BJ (cell line): Measurements from ENCODE around the gene PLEKHA8. TPM values are rescaled to one million over a fixed set of nuclear protein-coding genes. Genes with fewer than 3 reads are reported as not detected.

Source experiments
- CTCF ChIA-PET: fragments of 350-600 bp; formaldehyde crosslinking; extraction: SDS; loops from one replicate; lab custom pipeline; 2021; ENCODE audit warnings: antibody characterized with exemption, inconsistent platforms; lab: Yijun Ruan, JAX
- POLR2A ChIA-PET: fragments of 300-600 bp; sonication (Branson Sonifier 250); formaldehyde crosslinking; extraction: SDS; loops from one replicate; lab custom pipeline; 2021; ENCODE audit warnings: antibody characterized with exemption; lab: Charles Lee
- DNase-seq: peaks from one replicate; pipeline ENCODE4 v3.0.0-alpha.2; 2011; ENCODE audit warnings: low read depth
- H3K27me3 ChIP-seq: 2 replicates; pipeline ENCODE4 v1.6.0; 2011; ENCODE audit warnings: low read length; ENCODE audit not compliant: control insufficient read depth, insufficient read depth
- H3K36me3 ChIP-seq: 2 replicates; pipeline ENCODE4 v1.5.1; 2011; ENCODE audit warnings: low read length; ENCODE audit not compliant: control insufficient read depth, insufficient read depth
- H3K4me3 ChIP-seq: 2 replicates; pipeline ENCODE4 v1.5.1; 2011; ENCODE audit warnings: low read depth, mild to moderate bottlenecking, control low read depth, low read length
- polyA plus RNA-seq: library from polyadenylated mRNA; depleted of rRNA; stranded (reverse); fragments of >200 nt; gene quantifications from 2 replicates; pipeline ENCODE4 v1.2.3, GENCODE V29; 2011
- TF ChIP-seq, protein P1 (sequence below): IDR thresholded peaks from 2 replicates; pipeline ENCODE4 v1.5.1; 2011; ENCODE audit warnings: low read depth, mild to moderate bottlenecking, control low read depth, inconsistent platforms, low read length, moderate library complexity; ENCODE audit not compliant: insufficient read depth

PLEKHA8 gene
- polyA plus RNA-seq, 1 experiment = 4.2 TPM

- no peak for DNase-seq
- no peak overlapping the region for H3K4me3 ChIP-seq
- TF ChIP-seq, protein P1, sequence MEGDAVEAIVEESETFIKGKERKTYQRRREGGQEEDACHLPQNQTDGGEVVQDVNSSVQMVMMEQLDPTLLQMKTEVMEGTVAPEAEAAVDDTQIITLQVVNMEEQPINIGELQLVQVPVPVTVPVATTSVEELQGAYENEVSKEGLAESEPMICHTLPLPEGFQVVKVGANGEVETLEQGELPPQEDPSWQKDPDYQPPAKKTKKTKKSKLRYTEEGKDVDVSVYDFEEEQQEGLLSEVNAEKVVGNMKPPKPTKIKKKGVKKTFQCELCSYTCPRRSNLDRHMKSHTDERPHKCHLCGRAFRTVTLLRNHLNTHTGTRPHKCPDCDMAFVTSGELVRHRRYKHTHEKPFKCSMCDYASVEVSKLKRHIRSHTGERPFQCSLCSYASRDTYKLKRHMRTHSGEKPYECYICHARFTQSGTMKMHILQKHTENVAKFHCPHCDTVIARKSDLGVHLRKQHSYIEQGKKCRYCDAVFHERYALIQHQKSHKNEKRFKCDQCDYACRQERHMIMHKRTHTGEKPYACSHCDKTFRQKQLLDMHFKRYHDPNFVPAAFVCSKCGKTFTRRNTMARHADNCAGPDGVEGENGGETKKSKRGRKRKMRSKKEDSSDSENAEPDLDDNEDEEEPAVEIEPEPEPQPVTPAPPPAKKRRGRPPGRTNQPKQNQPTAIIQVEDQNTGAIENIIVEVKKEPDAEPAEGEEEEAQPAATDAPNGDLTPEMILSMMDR = no peak
- peaks cover 4% of the 10 kb centered on the region; the same call in 1 of the 2 replicates for H3K36me3 ChIP-seq
- ChIA-PET POLR2A (no interaction called here), CTCF (interaction anchor here (0.9 to 2.4 kb wide), 4 partner anchors 10 to 191 kb away, joined by 3 to 7 read pairs (median 4); no protein-coding TSS in a partner anchor)
- no peaks in the 10 kb centered on the region for H3K27me3 ChIP-seq
Observed at GRCh38 chr7:30072735-30073134, 44.5 kb downstream of the PLEKHA8 start.

DNA sequence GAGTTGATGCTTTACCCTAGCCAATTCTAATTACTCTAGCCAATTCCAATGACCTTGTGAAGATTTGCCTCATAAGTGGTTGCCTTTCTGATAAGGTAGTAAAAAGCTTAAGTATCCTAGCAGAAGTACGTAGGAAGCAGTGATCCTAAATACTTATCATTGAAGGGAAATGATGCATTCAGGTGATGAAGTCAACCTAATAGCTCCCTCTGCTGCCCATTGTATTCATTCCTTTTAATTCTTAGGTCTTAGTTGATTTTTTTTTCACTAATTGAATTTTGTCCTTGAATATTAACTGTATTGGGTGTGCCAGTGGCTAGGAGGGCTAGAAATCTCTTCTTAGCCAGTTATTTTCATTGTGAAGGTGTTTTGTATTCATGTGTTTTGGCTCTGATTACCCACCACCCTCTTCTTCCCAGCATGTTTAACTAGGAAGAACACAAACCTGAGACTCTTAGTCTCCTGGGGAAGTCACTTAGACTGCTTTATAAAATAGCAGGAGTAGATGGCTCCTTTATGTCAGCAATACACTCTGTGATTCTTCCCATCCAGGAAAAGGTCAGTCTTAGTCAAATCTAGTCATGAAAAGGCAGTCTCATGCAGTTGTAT lies 46.3 kb downstream of the PLEKHA8 start:
- Histone ChIP-seq H3K27me3 (no peaks in the 10 kb centered on the region), H3K4me3 (no peak overlapping the region), H3K36me3 (peaks cover 5% of the 10 kb centered on the region)
- DNase-seq = no peak
- ChIA-PET CTCF (interaction anchor here (0.5 to 4.3 kb wide), 18 partner anchors 8 to 464 kb away, joined by 3 to 35 read pairs (median 4); no protein-coding TSS in a partner anchor), POLR2A (no interaction called here)
- TF ChIP-seq, protein P1 = peak; percentile 57

GRCh38 chr7:30076411-30076810 lies 48.2 kb downstream of the PLEKHA8 start:
- Histone ChIP-seq H3K36me3 (peaks cover 4% of the 10 kb centered on the region), H3K4me3 (no peak overlapping the region), H3K27me3 (no peaks in the 10 kb centered on the region)
- TF ChIP-seq, protein P1 = no peak
- no peak for DNase-seq
- POLR2A ChIA-PET = interaction anchor here (0.5 kb wide), 1 partner anchor 123 kb away, joined by 3 read pairs; no protein-coding TSS in a partner anchor
- CTCF ChIA-PET = interaction anchor here (4.3 kb wide), 1 partner anchor 11 kb away, joined by 35 read pairs; no protein-coding TSS in a partner anchor

DNA sequence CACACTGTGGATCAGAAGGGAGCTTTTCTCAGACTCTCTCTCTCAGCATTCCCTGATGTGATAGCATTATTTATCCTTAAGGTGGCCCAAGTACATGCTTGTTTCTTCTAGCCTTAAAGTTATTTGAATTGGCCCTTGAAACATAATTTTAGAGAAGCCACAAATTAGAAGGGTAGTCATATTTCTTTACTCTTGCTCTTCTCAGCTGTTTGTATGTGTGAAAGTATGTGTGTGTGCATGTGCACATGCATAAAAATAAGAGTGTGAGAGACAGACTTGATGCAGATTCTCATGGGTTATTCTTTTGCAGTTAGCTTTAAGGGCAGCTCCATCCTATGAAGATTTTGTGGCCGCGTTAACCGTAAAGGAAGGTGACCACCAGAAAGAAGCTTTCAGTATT lies 50.1 kb downstream of the PLEKHA8 start:
- no peak for DNase-seq
- H3K36me3 ChIP-seq = peaks cover 4% of the 10 kb centered on the region
- no peaks in the 10 kb centered on the region for H3K27me3 ChIP-seq
- H3K4me3 ChIP-seq = no peak overlapping the region
- TF ChIP-seq, protein P1 = no peak
- CTCF ChIA-PET = interaction anchor here (1.1 to 4.3 kb wide), 5 partner anchors 9 to 153 kb away, joined by 3 to 35 read pairs (median 3); no protein-coding TSS in a partner anchor
- POLR2A ChIA-PET = no interaction called here

DNA sequence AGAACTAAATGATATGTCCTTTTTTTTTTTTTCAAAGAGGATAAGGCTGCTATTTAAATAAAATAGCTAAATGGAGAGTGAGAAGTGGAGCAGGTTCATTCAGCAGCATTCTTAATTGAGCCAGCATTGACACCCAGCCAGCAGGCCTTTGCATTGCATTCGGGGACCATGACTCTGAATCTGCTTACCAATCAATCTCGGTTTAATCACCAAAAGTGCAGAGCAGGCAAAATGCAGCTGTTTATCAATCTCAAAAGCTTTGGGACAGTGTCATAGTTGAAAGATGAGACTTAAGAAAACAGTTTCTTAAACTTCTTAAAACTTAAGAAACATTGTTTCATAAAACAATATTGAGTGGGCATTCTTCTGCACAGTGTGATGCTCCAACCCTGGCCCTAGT lies 51.7 kb downstream of the PLEKHA8 start:
- ChIA-PET CTCF (no interaction called here), POLR2A (no interaction called here)
- TF ChIP-seq, protein P1 = no peak
- DNase-seq = no peak
- Histone ChIP-seq H3K36me3 (peaks cover 4% of the 10 kb centered on the region), H3K27me3 (no peaks in the 10 kb centered on the region), H3K4me3 (no peak overlapping the region)
